ENCODE results near the gene PRRT3.
"Not testable (repeated sequence)": the region's sequence is repeated elsewhere in the genome, so short reads cannot be mapped to it uniquely, and the experiment has no call there.

The PRRT3 gene

DNA sequence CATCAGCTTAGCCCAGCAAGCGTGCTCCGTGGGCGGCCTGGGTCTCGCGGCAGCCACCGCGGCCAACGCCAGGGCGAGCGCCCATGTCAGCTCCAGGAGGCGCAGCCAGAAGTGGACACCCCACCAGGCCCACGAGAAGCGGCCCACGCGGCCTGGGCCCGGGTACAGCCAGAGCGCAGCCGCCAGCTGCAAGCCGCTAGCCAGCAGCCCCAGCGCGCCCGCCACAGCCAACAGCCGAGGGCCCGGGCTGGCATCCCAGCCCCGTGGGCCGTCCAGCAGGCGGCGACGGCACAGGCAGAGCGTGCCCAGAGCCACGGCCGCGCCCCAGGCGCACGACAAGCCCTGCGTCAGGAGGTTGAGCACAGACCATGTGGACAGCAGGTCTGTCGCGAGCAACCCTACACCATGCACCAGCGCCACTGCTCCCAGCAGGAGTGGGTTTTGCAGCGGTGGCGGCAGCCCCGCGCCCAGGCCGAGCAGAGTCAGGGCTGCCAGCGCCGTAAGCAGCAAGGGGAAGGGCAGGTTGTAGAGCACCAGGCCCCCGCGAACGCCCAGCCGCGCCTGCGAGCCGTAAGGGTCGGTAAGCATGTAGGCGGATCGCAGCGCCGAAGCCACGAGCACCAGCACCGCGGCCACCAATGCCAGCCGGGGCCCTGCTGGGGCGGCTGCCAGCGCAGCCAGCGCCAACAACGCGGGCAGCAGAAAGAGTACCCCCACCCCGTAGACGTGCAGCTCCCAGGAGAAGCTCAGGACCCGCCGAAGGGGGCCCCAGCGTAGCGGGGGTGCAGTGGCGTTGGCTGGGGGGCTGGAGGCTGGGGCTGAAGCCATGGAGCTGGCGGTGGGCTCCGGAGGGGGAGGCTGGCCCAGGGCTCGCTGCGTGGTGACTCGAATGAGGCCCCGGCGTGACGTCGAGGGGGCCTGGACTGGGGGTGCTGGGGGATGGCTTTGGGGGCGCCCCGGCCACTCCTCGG, 4.9 kb downstream of the PRRT3 start:
- DNase-seq (ENCODE audit: low read depth in 2 of 2): no peak

DNA sequence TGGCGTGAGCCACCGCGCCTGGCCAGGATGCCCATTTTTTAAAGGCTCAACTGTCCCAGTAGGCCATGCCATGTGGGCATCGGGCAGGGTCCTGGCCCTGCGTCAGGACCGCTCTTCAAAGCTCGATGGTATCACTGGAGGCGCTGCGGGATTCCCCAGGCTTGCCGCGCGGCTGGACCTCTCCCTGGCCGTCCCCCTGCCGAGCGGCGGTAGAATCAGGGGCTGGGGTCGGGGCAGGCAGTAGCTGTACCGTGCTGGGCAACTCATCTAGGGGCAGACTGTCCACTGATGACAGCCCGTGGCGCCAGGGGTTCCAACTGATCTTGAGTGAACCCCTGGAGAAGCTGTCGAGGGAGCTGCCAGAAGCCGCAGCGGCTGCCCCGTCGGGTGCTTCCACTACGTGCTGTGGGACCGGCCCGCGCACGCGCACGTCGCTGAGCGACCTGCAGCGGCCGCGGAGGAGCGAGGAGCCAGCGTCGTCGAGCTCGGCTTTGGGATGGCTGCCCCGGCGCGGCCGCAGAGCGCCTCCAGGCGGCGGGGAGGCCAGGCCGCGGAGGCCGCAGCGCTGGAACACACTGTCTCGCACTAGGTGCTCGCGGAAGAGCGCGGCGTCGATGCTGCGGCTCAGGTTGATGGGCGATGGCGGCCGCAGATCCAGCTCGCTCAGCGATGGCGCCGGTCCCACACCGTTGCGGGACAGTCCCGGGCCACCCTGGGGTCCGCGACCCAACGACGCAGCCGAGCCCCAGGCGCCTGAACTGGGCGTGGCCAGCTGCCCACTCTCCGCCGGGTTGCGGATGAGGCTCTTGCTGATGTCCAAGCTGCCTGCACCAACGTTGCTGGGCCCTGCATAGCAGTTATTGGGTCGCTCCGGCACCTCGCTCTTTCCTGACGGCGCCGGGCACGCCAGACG, 5.8 kb downstream of the PRRT3 start:
- peak; percentile 71 to 77 for DNase-seq (ENCODE audit: low read depth in 2 of 2)

DNA sequence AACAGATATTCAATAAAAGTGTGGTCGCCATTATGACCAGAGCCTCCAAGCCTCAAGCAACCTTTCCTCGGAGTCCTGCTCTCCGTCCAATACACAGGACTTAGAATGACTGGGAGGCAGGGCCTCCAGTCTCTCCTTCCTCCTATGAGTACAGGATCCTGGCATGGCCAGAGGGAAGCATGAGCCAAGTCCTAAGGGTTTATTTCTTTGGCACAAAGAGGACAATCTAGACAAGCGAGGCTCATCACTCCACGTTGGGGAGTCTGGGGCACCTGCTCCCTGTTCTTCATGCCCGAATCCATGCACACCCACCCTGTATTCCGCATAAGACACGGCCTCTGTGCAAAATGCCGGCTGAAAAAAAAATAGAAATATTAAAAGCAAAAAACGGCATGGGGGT, 6.8 kb downstream of the PRRT3 start:
- no peak for DNase-seq (ENCODE audit: low read depth in 2 of 2)

DNA sequence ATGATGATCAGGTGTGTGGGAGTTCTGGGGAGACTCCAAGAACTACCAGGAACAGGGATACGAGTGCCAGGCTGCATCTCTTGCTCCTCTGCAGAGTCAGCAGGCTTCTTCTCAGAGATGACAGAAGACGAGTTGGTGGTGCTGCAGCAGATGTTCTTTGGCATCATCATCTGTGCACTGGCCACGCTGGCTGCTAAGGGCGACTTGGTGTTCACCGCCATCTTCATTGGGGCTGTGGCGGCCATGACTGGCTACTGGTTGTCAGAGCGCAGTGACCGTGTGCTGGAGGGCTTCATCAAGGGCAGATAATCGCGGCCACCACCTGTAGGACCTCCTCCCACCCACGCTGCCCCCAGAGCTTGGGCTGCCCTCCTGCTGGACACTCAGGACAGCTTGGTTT, 7.9 kb downstream of the PRRT3 start:
- DNase-seq (ENCODE audit: low read depth in 2 of 2): no peak

DNA sequence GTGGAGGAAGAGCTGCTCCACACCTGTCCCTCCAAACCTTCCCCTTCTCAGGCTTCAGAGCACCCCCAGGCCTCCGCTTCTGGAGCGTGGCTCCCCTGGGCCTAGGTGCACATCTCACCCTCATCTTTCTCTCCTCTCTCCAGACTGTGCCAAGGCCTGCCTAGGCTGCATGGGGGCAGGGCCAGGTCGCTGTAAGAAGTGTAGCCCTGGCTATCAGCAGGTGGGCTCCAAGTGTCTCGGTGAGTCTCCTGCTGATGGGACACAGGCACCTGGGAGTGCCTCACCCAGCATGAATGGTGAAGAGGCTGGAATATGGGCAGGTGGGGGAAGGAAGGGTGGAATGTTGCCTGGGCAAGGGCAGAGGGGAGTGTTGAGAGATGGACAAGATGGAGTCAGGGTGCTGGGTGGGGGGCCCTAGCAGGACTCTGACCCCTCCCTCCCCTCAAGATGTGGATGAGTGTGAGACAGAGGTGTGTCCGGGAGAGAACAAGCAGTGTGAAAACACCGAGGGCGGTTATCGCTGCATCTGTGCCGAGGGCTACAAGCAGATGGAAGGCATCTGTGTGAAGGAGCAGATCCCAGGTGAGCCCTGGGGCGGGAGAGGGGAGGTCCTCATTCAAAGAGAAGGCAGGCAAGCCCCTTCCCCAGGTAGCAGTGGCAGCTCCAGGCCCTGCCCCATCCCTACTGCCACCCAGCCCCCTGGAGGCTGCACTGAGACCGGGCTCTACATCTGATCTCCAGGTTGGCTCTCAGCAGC, 9.1 kb downstream of the PRRT3 start:
- no peak for DNase-seq (ENCODE audit: low read depth in 2 of 2)

DNA sequence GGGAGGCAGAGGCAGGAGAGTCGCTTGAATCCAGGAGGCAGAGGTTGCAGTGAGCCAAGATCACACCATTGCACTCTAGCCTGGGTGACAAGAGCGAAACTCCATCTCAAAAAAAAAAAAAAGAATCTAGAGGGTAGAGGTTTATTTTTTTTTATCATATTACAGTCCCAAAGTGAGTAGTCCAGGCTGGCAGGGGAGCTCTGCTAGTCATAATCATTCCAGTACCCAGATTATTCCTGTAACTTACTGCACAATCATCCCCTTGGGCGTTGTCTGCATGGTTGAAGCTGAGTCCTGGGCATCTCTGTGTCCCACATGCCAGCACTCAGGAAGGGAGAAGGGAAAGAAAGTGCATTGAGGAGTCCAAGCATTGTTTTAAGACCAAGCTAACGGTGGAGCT, 10.0 kb downstream of the PRRT3 start:
- DNase-seq (ENCODE audit: low read depth in 2 of 2): no peak

DNA sequence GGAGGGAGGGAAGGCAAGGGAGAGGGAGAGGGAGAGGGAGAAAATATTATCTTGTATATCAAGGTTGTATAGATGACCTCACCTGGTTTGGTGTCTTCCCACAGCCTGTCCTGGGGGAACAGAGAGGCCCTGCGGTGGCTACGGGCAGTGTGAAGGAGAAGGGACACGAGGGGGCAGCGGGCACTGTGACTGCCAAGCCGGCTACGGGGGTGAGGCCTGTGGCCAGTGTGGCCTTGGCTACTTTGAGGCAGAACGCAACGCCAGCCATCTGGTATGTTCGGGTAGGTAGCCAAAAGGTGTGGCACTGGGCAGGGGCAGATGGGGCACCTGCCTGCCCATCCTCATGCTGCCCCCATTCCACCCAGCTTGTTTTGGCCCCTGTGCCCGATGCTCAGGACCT, 11.5 kb downstream of the PRRT3 start:
- no peak for DNase-seq (ENCODE audit: low read depth in 2 of 2)

DNA sequence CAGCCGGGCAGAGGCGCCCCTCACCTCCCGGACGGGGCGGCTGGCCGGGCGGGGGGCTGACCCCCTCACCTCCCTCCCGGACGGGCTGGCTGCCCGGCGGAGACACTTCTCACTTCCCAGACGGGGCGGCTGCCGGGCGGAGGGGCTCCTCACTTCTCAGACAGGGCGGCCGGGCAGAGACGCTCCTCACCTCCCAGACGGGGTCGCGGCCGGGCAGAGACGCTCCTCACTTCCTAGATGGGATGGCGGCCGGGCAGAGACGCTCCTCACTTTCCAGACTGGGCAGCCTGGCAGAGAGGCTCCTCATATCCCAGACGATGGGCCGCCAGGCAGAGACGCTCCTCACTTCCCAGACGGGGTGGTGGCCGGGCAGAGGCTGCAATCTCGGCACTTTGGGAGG, 12.3 kb downstream of the PRRT3 start:
- DNase-seq (ENCODE audit: low read depth in 2 of 2): not testable (repeated sequence)

DNA sequence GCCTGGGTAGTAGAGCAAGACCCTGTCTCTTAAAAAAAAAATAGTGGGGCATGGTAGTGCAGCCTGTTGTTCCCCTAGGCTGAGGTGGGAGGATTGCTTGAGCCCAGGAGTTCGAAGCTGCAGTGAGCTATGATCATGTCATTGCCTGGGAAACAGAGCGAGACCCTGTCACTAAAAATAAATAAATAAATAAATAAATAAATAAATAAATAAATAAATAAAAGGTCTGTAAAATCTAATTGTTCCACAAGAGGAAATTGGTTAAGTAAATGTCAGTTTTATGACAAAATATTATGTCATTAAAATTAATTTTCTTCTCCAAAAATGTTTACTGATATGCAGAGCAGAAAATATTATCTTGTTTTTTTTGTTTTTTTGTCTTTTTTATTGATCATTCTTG, 13.2 kb downstream of the PRRT3 start:
- no peak for DNase-seq (ENCODE audit: low read depth in 2 of 2)

DNA sequence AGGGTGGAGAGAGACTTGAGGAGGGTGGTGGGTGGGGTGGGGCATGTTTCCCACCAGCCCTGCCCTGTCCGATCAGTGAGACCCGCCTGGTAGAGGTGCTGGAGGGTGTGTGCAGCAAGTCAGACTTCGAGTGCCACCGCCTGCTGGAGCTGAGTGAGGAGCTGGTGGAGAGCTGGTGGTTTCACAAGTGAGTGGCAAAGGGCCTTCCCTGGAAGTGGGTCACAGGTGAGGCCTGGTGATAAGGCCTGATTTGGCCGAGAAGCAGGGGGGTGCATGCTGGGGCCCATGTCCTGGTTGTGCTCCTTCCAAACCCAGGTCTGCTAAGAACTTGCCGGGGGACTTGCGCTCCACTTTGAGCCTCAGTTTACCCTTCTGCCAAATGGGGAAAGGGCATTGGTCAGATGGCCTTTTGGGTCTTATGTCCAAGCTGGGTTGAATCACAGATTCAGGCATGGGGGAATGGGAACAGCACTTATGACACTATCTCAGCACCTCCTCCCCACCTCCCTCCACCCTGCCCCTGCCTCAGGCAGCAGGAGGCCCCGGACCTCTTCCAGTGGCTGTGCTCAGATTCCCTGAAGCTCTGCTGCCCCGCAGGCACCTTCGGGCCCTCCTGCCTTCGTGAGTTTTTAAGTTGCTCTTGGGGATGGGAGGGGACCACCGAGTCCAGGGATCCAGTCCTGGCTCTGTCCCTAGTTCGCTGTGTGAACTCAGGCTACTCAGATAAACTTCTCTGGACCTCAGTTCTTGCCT, 14.5 kb downstream of the PRRT3 start:
- DNase-seq (ENCODE audit: low read depth in 2 of 2): no peak

DNA sequence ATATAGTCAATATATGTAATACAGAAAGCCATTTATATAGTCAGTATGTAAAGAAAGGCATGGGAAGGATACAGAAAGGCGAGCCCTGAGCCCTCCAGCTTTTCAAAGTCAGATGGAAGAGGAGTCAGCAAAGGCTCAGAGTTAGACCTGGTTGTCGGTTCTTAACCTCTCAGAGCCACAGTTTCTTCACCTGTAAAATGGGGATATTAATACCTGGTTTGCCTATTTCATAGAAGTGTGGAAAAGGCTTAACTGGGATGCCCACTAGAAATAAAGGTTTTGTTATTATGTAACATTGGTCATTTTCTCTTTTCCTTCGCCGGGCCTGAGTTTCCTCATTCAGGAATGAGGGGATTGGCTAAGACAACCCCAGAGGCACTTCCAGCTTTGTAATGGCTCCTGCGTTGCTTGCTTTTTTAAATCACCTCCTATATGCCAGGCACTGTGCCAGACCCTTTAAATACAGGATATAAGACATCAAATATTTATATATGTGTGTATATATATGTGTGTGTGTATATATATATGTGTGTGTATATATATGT, 16.2 kb downstream of the PRRT3 start:
- DNase-seq (ENCODE audit: low read depth in 2 of 2): no peak

DNA sequence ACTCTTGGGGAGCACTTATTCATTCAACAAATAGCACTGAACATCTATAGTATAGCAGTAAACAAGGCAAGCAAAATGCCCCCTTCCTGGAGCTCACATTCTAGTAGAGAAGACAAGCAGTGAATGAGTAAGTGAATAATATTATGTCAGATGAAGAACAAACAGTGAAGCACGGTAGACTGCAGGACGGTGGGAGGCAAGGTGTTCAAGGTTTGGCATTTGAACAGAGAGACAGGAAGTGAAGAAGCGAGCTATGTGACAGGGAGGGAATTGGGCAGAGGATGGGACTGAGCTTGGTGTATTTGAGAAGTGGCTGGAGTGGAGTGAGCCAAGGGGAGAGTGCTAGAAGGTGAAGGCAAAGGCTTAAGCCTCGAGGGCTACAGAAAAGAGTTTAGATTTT, 17.2 kb downstream of the PRRT3 start:
- DNase-seq (ENCODE audit: low read depth in 2 of 2): no peak

DNA sequence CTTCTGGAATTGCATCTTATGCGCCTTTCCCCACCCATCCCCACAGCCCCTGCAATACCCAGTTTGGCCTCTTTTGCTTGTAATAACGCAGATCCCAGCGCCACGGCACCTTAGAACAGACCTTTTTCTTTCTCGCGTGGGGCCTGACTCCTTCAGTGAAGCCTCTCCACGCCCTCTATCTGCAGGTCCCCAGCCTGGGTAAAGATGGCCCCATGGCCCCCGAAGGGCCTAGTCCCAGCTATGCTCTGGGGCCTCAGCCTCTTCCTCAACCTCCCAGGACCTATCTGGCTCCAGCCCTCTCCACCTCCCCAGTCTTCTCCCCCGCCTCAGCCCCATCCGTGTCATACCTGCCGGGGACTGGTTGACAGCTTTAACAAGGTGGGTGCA, 18.0 kb downstream of the PRRT3 start:
- DNase-seq (ENCODE audit: low read depth in 2 of 2): no peak

DNA sequence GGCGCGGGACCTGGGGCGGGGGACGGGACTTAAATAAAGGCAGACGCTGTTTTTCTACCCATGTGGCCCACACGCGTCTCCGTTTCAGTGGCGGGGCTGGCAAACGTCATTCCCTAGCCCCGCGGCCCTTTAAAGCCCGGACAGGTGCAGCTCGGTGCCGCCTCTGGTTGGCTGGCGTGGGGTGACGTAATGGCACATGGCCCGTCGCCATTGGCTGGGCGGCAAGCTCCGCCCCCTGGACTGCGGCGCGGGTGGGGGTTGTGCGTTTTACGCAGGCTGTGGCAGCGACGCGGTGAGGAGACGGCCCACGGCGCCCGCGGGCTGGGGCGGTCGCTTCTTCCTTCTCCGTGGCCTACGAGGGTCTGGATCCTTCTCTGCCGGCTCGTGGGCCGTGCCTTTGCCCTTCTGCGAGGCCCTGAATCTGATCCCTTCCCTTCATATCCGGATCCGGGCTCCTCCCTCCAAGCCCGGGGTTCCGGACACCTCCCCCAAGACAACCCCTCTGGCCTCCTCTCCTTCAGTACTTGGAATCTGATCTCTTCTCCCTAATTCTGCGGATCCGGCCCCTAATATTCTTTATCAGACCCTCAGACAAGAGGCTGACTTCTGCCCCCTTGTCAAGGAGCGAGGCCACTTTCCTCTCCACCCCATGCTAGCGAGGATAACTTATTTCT, 18.5 kb downstream of the PRRT3 start, which contains the start of gene CRELD1:
TSS of gene CRELD1 (plus strand) at position 274 of the 674 bp plus-strand sequence. CDS start 605 bp downstream, outside the sequence.
- peak; percentile 95 to 97 for DNase-seq (ENCODE audit: low read depth in 2 of 2)

DNA sequence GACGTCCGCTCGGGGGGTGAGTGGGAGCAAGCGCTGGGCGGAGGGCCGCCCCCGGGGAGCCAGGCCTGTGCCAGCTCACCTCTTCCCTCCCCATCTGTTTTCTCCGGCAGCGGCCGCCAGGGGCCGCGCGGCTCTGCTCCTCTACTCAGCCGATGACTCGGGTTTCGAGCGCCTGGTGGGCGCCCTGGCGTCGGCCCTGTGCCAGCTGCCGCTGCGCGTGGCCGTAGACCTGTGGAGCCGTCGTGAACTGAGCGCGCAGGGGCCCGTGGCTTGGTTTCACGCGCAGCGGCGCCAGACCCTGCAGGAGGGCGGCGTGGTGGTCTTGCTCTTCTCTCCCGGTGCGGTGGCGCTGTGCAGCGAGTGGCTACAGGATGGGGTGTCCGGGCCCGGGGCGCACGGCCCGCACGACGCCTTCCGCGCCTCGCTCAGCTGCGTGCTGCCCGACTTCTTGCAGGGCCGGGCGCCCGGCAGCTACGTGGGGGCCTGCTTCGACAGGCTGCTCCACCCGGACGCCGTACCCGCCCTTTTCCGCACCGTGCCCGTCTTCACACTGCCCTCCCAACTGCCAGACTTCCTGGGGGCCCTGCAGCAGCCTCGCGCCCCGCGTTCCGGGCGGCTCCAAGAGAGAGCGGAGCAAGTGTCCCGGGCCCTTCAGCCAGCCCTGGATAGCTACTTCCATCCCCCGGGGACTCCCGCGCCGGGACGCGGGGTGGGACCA, 19.2 kb downstream of the PRRT3 start:
- DNase-seq (ENCODE audit: low read depth in 2 of 2): peak; percentile 84 to 88

DNA sequence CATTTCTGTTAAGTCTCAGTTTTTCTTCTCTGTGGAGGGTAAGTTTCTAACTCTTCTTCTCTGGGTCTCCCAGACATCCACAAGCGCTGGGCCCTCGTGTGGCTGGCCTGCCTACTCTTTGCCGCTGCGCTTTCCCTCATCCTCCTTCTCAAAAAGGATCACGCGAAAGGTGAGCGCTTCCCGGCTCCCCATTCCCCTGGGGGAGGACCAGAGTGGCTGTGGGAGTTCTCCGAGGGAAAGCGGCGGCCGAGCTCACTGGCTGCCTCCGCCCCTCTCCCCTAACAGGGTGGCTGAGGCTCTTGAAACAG, 19.7 kb downstream of the PRRT3 start:
- DNase-seq (ENCODE audit: low read depth in 2 of 2): no peak

DNA sequence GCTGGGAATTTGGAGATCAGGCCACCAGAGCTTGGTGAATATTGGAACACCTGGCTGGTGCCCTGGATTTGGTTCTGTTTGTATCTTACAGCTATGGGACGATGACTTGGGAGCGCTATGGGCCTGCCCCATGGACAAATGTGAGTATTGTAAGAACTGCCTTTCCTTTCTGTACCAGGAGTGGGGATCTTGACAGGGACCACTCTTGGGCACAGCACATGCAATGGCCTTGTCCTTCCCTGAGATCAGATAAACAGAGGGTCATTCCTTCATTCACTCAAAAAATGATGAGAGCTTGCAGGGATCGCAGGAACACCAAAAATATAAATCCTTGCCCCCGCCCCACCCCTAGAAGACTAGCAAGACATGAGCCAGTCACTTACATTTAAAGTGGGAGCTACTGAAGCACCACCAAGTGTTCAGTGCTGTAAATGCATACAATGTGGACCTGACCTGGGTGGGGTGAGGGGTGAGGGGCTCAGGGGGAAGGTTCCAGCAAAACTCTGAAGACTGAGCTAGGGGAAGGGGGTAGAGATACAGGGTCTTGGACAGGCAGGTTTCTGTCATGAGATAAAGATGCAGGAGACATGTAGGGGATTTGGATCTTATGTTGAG, 21.3 kb downstream of the PRRT3 start:
- no peak for DNase-seq (ENCODE audit: low read depth in 2 of 2)

DNA sequence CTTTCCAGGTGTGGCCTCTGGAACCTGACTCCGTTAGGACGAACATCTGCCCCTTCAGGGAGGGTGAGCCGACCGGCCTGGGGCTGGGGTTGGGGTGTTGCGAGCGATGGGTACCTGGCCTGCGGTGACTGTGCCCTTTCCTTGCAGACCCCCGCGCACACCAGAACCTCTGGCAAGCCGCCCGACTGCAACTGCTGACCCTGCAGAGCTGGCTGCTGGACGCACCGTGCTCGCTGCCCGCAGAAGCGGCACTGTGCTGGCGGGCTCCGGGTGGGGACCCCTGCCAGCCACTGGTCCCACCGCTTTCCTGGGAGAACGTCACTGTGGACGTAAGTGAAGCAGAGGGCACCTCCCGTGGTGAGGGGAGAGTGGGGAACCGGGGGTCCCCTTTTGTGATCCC, 24.1 kb downstream of the PRRT3 start:
- no peak for DNase-seq (ENCODE audit: low read depth in 2 of 2)

Measured in stimulated activated CD4-positive, alpha-beta T cell treated with anti-CD3 and anti-CD28 coated beads, Interleukin-1b, Interleukin-23, amount 100 ng/mL, for 4 hours (primary cell).